Peyer's patch (tissue), 4 donors: ENCODE data around the gene FAM234B.

Experiments
- POLR2A ChIP-seq, 2 donors: fragments of 450-650 bp; IDR thresholded peaks; one replicate each; pipeline ENCODE4 v1.5.1; 2017; ENCODE audit warnings: antibody characterized with exemption in 2 of 2, mild to moderate bottlenecking in 2 of 2, moderate library complexity in 2 of 2
- TF ChIP-seq, protein P1 (sequence below), 6 experiments: fragments of 450-650 bp in 4 of 6; fragments of 200-600 bp in 2 of 6; sonication (generic) in 1 of 6; IDR thresholded peaks; one replicate each; pipeline ENCODE4 v1.5.1; 2017 to 2019; ENCODE audit warnings: antibody characterized with exemption in 6 of 6, mild to moderate bottlenecking in 3 of 6, moderate library complexity in 1 of 6

DNA sequence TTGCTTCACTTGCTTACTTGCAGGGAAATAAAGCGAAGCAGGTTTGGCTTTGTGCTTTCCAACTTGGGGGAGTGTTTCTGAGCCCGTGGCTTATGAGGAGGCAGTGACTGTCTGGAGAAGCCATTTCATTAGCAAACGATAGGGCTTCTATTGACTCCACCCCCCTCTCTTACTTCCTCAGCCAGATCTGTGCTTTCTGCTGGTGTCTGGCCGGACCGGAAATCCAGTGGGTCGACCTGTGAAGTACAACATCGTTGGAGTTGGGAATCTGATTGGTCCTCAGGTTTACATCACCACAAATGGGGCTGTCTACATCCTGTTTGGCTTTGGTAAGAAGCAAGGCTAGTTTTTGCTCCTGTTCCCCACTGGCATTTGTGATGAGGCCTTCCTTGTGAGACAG lies 22.3 kb downstream of the FAM234B start:
- TF ChIP-seq, protein P1, sequence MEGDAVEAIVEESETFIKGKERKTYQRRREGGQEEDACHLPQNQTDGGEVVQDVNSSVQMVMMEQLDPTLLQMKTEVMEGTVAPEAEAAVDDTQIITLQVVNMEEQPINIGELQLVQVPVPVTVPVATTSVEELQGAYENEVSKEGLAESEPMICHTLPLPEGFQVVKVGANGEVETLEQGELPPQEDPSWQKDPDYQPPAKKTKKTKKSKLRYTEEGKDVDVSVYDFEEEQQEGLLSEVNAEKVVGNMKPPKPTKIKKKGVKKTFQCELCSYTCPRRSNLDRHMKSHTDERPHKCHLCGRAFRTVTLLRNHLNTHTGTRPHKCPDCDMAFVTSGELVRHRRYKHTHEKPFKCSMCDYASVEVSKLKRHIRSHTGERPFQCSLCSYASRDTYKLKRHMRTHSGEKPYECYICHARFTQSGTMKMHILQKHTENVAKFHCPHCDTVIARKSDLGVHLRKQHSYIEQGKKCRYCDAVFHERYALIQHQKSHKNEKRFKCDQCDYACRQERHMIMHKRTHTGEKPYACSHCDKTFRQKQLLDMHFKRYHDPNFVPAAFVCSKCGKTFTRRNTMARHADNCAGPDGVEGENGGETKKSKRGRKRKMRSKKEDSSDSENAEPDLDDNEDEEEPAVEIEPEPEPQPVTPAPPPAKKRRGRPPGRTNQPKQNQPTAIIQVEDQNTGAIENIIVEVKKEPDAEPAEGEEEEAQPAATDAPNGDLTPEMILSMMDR (IDR thresholded peaks at IDR 0.05) = no peak
- TF ChIP-seq POLR2A (IDR thresholded peaks at IDR 0.05) = no peak
